ENCODE measurements around the gene PGM2L1. TPM values are rescaled to one million over a fixed set of nuclear protein-coding genes. Genes with fewer than 3 reads are reported as not detected.
A peak's percentile ranks its signal among the peaks of the same experiment; 100 is the strongest.

Gene PGM2L1
- total RNA-seq, 1 donor from 2014 or later = 3.8 TPM

GRCh38 chr11:74391193-74391592 is 7.0 kb downstream of the PGM2L1 start:
- DNase-seq (no peak), ATAC-seq (ENCODE audit: low read depth) (no peak)
- H3K27ac Mint-ChIP-seq = no peak overlapping the region
- no peak for TF ChIP-seq CTCF (IDR thresholded peaks at IDR 0.05)
- no peaks in the 10 kb centered on the region for H3K27me3 Mint-ChIP-seq
- H3K4me3 Mint-ChIP-seq = no peak overlapping the region
- H3K36me3 Mint-ChIP-seq (ENCODE audit: low read depth) = no peaks in the 10 kb centered on the region
- no peaks in the 10 kb centered on the region for H3K9me3 Mint-ChIP-seq
- POLR2A ChIA-PET = interaction anchor here (1.2 kb wide), 1 partner anchor 102 kb away, joined by 3 read pairs; the partner anchor contains the start of gene LIPT2
- intact Hi-C loops (cut with micrococcal nuclease) = loop anchor here (10.0 kb wide), 1 partner anchor 1004 kb away; the partner anchor contains the start of gene RPS3
- CTCF ChIA-PET = interaction anchor here (2.6 to 5.2 kb wide), 3 partner anchors 7 to 179 kb away, joined by 15 to 181 read pairs (median 18); partner anchors contain the start of gene PGM2L1
- H3K4me1 Mint-ChIP-seq = peaks cover 2% of the 10 kb centered on the region

GRCh38 chr11:74390697-74391096 is 7.5 kb downstream of the PGM2L1 start:
- Mint-ChIP-seq H3K36me3 (ENCODE audit: low read depth) (no peaks in the 10 kb centered on the region), H3K27me3 (no peaks in the 10 kb centered on the region), H3K4me3 (no peak overlapping the region), H3K9me3 (no peaks in the 10 kb centered on the region), H3K27ac (no peak overlapping the region), H3K4me1 (peaks cover 2% of the 10 kb centered on the region)
- DNase-seq = no peak
- CTCF ChIA-PET = interaction anchor here (0.8 to 5.2 kb wide), 4 partner anchors 8 to 180 kb away, joined by 4 to 181 read pairs (median 16); partner anchors contain the start of gene PGM2L1
- no peak for TF ChIP-seq CTCF (IDR thresholded peaks at IDR 0.05)
- intact Hi-C loops (cut with micrococcal nuclease) = loop anchor here (10.0 kb wide), 1 partner anchor 1004 kb away; the partner anchor contains the start of gene RPS3
- POLR2A ChIA-PET = interaction anchor here (0.6 kb wide), 1 partner anchor 577 kb away, joined by 7 read pairs; no protein-coding TSS in a partner anchor
- ATAC-seq (ENCODE audit: low read depth) = no peak

GRCh38 chr11:74388678-74389327 is 9.4 kb downstream of the PGM2L1 start:
- H3K4me3 Mint-ChIP-seq = no peak overlapping the region
- peak; percentile 81 for ATAC-seq (ENCODE audit: low read depth)
- H3K36me3 Mint-ChIP-seq (ENCODE audit: low read depth) = no peaks in the 10 kb centered on the region
- no peak overlapping the region for H3K27ac Mint-ChIP-seq
- intact Hi-C loops (cut with micrococcal nuclease) = loop anchor here (1.0 to 2.0 kb wide), 4 partner anchors 9 to 181 kb away; partner anchors contain the start of gene PGM2L1
- ChIA-PET POLR2A (interaction anchor here (0.9 to 1.1 kb wide), 2 partner anchors 10 to 106 kb away, joined by 4 to 19 read pairs; partner anchors contain the start of gene PGM2L1), CTCF (interaction anchor here (0.9 to 5.2 kb wide), 11 partner anchors 8 to 182 kb away, joined by 3 to 181 read pairs (median 5); partner anchors contain the start of genes LIPT2 and PGM2L1)
- no peak for DNase-seq
- peak; percentile 73 for TF ChIP-seq CTCF (IDR thresholded peaks at IDR 0.05)
- no peaks in the 10 kb centered on the region for H3K9me3 Mint-ChIP-seq
- no peaks in the 10 kb centered on the region for H3K27me3 Mint-ChIP-seq
- H3K4me1 Mint-ChIP-seq = peaks cover 2% of the 10 kb centered on the region

- Mint-ChIP-seq H3K27me3 (no peaks in the 10 kb centered on the region), H3K36me3 (ENCODE audit: low read depth) (no peaks in the 10 kb centered on the region), H3K9me3 (no peaks in the 10 kb centered on the region), H3K4me1 (peaks cover 2% of the 10 kb centered on the region), H3K4me3 (no peak overlapping the region), H3K27ac (no peak overlapping the region)
- ATAC-seq (ENCODE audit: low read depth) = no peak
- ChIA-PET POLR2A (no interaction called here), CTCF (interaction anchor here (2.3 to 3.5 kb wide), 2 partner anchors 63 to 65 kb away, joined by 7 to 17 read pairs; no protein-coding TSS in a partner anchor)
- no peak for TF ChIP-seq CTCF (IDR thresholded peaks at IDR 0.05)
- no peak for DNase-seq
- intact Hi-C loops (cut with micrococcal nuclease) = no loop called here
These were observed 13.6 kb downstream of the PGM2L1 start for GRCh38 chr11:74384641-74385040.

- ChIA-PET CTCF (interaction anchor here (1.1 to 1.2 kb wide), 2 partner anchors 8 to 69 kb away, joined by 4 read pairs; no protein-coding TSS in a partner anchor), POLR2A (no interaction called here)
- ATAC-seq (ENCODE audit: low read depth) = no peak
These were observed 17.3 kb downstream of the PGM2L1 start for GRCh38 chr11:74380746-74381439.

More at GRCh38 chr11:74380746-74381439, 17.3 kb downstream of the PGM2L1 start:
- no peaks in the 10 kb centered on the region for H3K27me3 Mint-ChIP-seq
- no peaks in the 10 kb centered on the region for H3K9me3 Mint-ChIP-seq
- no peaks in the 10 kb centered on the region for H3K36me3 Mint-ChIP-seq (ENCODE audit: low read depth)
- intact Hi-C loops (cut with micrococcal nuclease) = no loop called here
- TF ChIP-seq CTCF (IDR thresholded peaks at IDR 0.05) = no peak
- H3K4me3 Mint-ChIP-seq = no peak overlapping the region
- no peak for DNase-seq
- H3K4me1 Mint-ChIP-seq = no peaks in the 10 kb centered on the region
- H3K27ac Mint-ChIP-seq = no peak overlapping the region

All from activated B cell treated with CpG ODN at 0.5 μM for 24 hours (primary cell).